B cell (primary cell): Measurements from ENCODE around the gene PALLD. TPM values are rescaled to one million over a fixed set of nuclear protein-coding genes. Genes with fewer than 3 reads are reported as not detected.

ENCODE experiments used
- ATAC-seq: fragments of 200-7000 bp; cut with Tn5 transposase; one replicate; pipeline ENCODE4 v1.10.0; 2021; ENCODE audit warnings: low read depth, mild to moderate bottlenecking, moderate number of reproducible peaks, moderate library complexity
- CTCF ChIA-PET: fragments of 350-600 bp; sonication (Branson Sonifier 250); formaldehyde crosslinking; loops from one replicate; lab custom pipeline; 2021; ENCODE audit warnings: antibody characterized with exemption, inconsistent platforms; lab: Charles Lee
- POLR2A ChIA-PET: fragments of 350-600 bp; sonication (Branson Sonifier 250); formaldehyde crosslinking; loops from one replicate; lab custom pipeline; 2021; ENCODE audit warnings: antibody characterized with exemption; lab: Charles Lee
- DNase-seq: peaks from one replicate; pipeline ENCODE4 v3.0.0; 2013
- H2AFZ ChIP-seq: 2 replicates; pipeline ENCODE4 v1.6.1; 2012; ENCODE audit warnings: mild to moderate bottlenecking, low read depth, low read length; ENCODE audit not compliant: insufficient read depth, poor library complexity, severe bottlenecking
- H3K27ac ChIP-seq, 2 donors: 1 replicate in 1 of 2; 2 replicates in 1 of 2; pipeline ENCODE4 v1.5.1; 2012 to 2013; ENCODE audit warnings: low read length in 2 of 2, mild to moderate bottlenecking in 2 of 2, moderate library complexity in 1 of 2
- H3K27me3 ChIP-seq, 4 experiments: fragments of 200-600 bp in 1 of 4; sonication (generic) in 1 of 4; replicated peaks in 1 of 4; 1 replicate in 2 of 4; 2 replicates in 2 of 4; pipeline versions ENCODE4 v1.6.1 to v1.7.0; 2013 to 2016; ENCODE audit warnings: low read length in 3 of 4, mild to moderate bottlenecking in 2 of 4, mixed read lengths in 1 of 4, moderate library complexity in 1 of 4; ENCODE audit not compliant: insufficient read depth in 4 of 4, control insufficient read depth in 3 of 4; ENCODE audit errors: control extremely low read depth in 1 of 4
- H3K36me3 ChIP-seq, 2 experiments: replicated peaks in 1 of 2; 1 replicate in 1 of 2; 2 replicates in 1 of 2; pipeline versions ENCODE4 v1.6.1 to v1.7.1; 2013; ENCODE audit warnings: low read length in 1 of 2; ENCODE audit not compliant: insufficient read depth in 2 of 2, control insufficient read depth in 1 of 2; ENCODE audit errors: control extremely low read depth in 1 of 2, extremely low read depth in 1 of 2
- H3K4me1 ChIP-seq, 2 donors: fragments of 200-600 bp in 1 of 2; sonication (generic) in 1 of 2; 1 replicate in 1 of 2; 2 replicates in 1 of 2; pipeline versions ENCODE4 v1.5.1 to v1.6.1; 2013 to 2017; ENCODE audit warnings: low read length in 2 of 2; ENCODE audit not compliant: control insufficient read depth in 2 of 2, insufficient read depth in 2 of 2
- H3K4me2 ChIP-seq: replicated peaks from 2 replicates; pipeline ENCODE3; 2012; ENCODE audit warnings: mild to moderate bottlenecking, low read depth, low read length; ENCODE audit not compliant: poor library complexity, severe bottlenecking
- H3K4me3 ChIP-seq, 5 experiments: fragments of 200-600 bp in 1 of 5; sonication (generic) in 1 of 5; 1 replicate in 3 of 5; 2 replicates in 2 of 5; pipeline versions ENCODE4 v1.5.1 to v1.7.0; 2011 to 2016; ENCODE audit warnings: low read length in 4 of 5, mild to moderate bottlenecking in 4 of 5, low read depth in 2 of 5, control low read depth in 1 of 5, moderate library complexity in 1 of 5; ENCODE audit not compliant: insufficient read depth in 1 of 5; ENCODE audit errors: control extremely low read depth in 1 of 5, extremely low read depth in 1 of 5
- H3K79me2 ChIP-seq: fragments of 200-600 bp; sonication (generic); one replicate; pipeline ENCODE4 v1.6.0; 2016; ENCODE audit warnings: low read length; ENCODE audit not compliant: control insufficient read depth, insufficient read depth
- H3K9ac ChIP-seq: fragments of 200-600 bp; sonication (generic); 2 replicates; pipeline ENCODE4 v1.6.1; 2017; ENCODE audit warnings: mild to moderate bottlenecking, low read length, moderate library complexity
- H3K9me3 ChIP-seq, 3 donors: one replicate each; pipeline versions ENCODE4 v1.6.1 to v1.7.1; 2013; ENCODE audit warnings: low read length in 2 of 3; ENCODE audit not compliant: control insufficient read depth in 2 of 3, insufficient read depth in 1 of 3; ENCODE audit errors: control extremely low read depth in 1 of 3
- H4K20me1 ChIP-seq: 2 replicates; pipeline ENCODE4 v1.6.0; 2012; ENCODE audit warnings: mild to moderate bottlenecking, low read length; ENCODE audit not compliant: insufficient read depth, control insufficient read depth, poor library complexity, severe bottlenecking
- H3K27ac Mint-ChIP-seq: one replicate; pipeline ENCODE4 v1.8.0; 2021; ENCODE audit warnings: mixed read lengths
- H3K27me3 Mint-ChIP-seq: one replicate; pipeline ENCODE4 v1.8.0; 2021; ENCODE audit warnings: mixed read lengths
- H3K4me1 Mint-ChIP-seq: one replicate; pipeline ENCODE4 v1.8.0; 2021; ENCODE audit warnings: mixed read lengths
- H3K4me3 Mint-ChIP-seq: one replicate; pipeline ENCODE4 v1.8.0; 2021; ENCODE audit warnings: mixed read lengths
- H3K9me3 Mint-ChIP-seq: one replicate; pipeline ENCODE4 v1.8.0; 2022; ENCODE audit warnings: mixed read lengths; ENCODE audit not compliant: insufficient read depth
- CTCF ChIP-seq: fragments of 200-600 bp; IDR thresholded peaks from one replicate; pipeline ENCODE4 v1.8.0; 2022; ENCODE audit warnings: antibody characterized with exemption, mild to moderate bottlenecking
- EZH2 ChIP-seq: IDR thresholded peaks from 2 replicates; pipeline ENCODE4 v1.6.1; 2012; ENCODE audit warnings: borderline replicate concordance, low read depth, mild to moderate bottlenecking, moderate library complexity, low read length; ENCODE audit not compliant: insufficient read depth, poor library complexity, severe bottlenecking
- WGBS: methylation state at CpG from one replicate; pipeline ENCODE4 v1.1.5; 2013; ENCODE audit warnings: missing lambda C conversion rate; ENCODE audit not compliant: insufficient coverage; 5-methylcytosine and 5-hydroxymethylcytosine counted together
- intact Hi-C: fragments of 100-400 bp; cut with micrococcal nuclease; formaldehyde crosslinking; loops from one replicate; pipeline ENCODE4 v1.10.0; 2022
- polyA plus RNA-seq: library from polyadenylated mRNA; depleted of rRNA; stranded (reverse); fragments of >200 nt; gene quantifications from 2 replicates; pipeline ENCODE4 v1.2.3, GENCODE V29; 2012
- total RNA-seq, 2 donors: library from RNA; stranded (reverse); fragments of 120-200 nt in 1 of 2; gene quantifications; 1 replicate in 1 of 2; 2 replicates in 1 of 2; pipeline versions ENCODE4 v1.2.3 to v1.2.4, GENCODE V29; 2013 to 2022

The PALLD gene
- total and polyA plus RNA-seq, 2 donors (not counting 1 experiment from before 2014, with no cell fraction given): 0.63 to 0.71 TPM

GRCh38 chr4:168791376-168791775 is 294.5 kb downstream of the PALLD start:
- Histone ChIP-seq H3K9ac (no peak overlapping the region), H4K20me1 (no peaks in the 10 kb centered on the region), H3K27me3 (no peaks in the 10 kb centered on the region), H3K4me3 (no peak overlapping the region), H3K4me1 (peaks cover 3 to 7% of the 10 kb centered on the region in 2 donors), H3K4me2 (no peak overlapping the region), H3K9me3 (peaks cover 0 to 4% (median 0%) of the 10 kb centered on the region in 3 donors), H3K36me3 (no peaks in the 10 kb centered on the region), H3K79me2 (no peaks in the 10 kb centered on the region), H2AFZ (no peak overlapping the region), H3K27ac (no peak overlapping the region)
- Mint-ChIP-seq H3K4me3 (no peak overlapping the region), H3K27me3 (no peaks in the 10 kb centered on the region), H3K27ac (no peak overlapping the region), H3K4me1 (peaks cover 6% of the 10 kb centered on the region), H3K9me3 (no peaks in the 10 kb centered on the region)
- no peak for TF ChIP-seq CTCF
- no peak for TF ChIP-seq EZH2
- intact Hi-C loops: no loop called here
- ChIA-PET CTCF (no interaction called here), POLR2A (no interaction called here)
- ATAC-seq: no peak
- DNase-seq: no peak
- WGBS: no CpG with 5 or more reads among the region's 5 CpGs

- no peak overlapping the region for H3K9ac ChIP-seq
- no peak overlapping the region for H3K4me2 ChIP-seq
- ChIA-PET POLR2A (no interaction called here), CTCF (no interaction called here)
- H3K4me1 ChIP-seq: peaks cover 3 to 7% of the 10 kb centered on the region in 2 donors
- Mint-ChIP-seq H3K27ac (no peak overlapping the region), H3K4me1 (peaks cover 6% of the 10 kb centered on the region), H3K9me3 (no peaks in the 10 kb centered on the region), H3K27me3 (no peaks in the 10 kb centered on the region), H3K4me3 (no peak overlapping the region)
- H3K27ac ChIP-seq: no peak overlapping the region
- no peaks in the 10 kb centered on the region for H3K79me2 ChIP-seq
- TF ChIP-seq EZH2: no peak
- no peak for TF ChIP-seq CTCF
- H4K20me1 ChIP-seq: no peaks in the 10 kb centered on the region
- intact Hi-C loops: no loop called here
- H3K4me3 ChIP-seq: no peak overlapping the region
- ATAC-seq: no peak
- H2AFZ ChIP-seq: no peak overlapping the region
- 71% methylated on average over 4 of the region's 5 CpGs for WGBS
- H3K27me3 ChIP-seq: no peaks in the 10 kb centered on the region
- peaks cover 0 to 4% (median 0%) of the 10 kb centered on the region in 3 donors for H3K9me3 ChIP-seq
- H3K36me3 ChIP-seq: no peaks in the 10 kb centered on the region
- DNase-seq: no peak
Measured at GRCh38 chr4:168793542-168793941, 296.7 kb downstream of the PALLD start.
